Raji (cell line): Measurements from ENCODE around the gene TRIM38.

Experiments used
- POLR2A ChIP-seq: IDR thresholded peaks from 2 replicates; pipeline ENCODE4 v1.6.1; 2011; ENCODE audit warnings: low read depth, low read length, control low read depth; ENCODE audit not compliant: insufficient read depth

Gene TRIM38

DNA sequence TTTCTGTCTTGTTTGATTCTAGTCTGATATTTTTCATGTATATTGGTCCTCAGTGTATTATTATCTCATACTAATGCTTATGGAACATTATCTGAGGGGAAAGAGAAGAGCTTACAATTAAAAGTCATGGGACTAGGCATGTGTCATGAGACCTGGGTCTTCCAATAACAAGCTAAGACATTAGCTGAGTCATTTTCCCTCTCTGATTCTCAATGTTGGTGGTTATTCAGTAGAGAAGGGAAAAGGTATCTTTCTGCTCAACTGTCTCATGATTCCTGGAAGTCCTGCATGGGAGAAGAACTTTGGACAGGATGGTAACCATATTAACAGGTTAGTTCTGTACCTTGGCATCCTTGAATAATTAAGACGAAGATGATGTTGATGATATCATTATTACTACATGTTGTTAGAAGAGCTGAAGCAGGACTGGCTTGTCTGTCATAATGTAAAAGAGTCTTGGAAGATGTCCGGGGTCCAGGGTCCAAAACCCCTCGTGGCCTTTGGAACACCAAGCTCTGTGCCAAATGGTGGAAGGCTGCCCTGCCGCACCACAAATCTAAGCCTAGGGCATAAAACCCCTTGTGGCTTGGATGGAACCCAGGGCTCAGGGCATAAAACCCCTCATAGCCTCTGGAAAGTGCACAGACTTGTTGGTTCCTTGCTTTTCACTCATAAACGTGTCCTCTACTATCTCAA, 19.1 kb downstream of the TRIM38 start:
- no peak for TF ChIP-seq POLR2A

DNA sequence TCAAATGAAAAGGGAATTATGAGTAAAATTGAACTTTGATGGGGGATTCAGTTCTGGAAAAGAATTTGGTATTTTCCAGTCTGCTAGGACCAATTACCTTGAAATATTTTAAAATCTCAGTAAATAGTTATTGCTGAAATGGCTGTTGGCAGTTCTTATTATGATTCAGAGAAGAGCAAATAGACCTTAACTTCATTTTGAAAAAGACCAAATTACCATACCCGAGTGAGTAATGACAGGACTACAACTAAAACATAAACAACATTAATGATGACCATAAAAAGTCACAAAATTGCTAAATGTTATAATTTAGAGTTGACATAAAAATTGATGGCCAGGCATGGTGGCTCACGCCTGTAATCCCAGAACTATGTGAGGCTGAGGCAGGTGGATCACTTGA, 21.7 kb downstream of the TRIM38 start:
- no peak for TF ChIP-seq POLR2A

DNA sequence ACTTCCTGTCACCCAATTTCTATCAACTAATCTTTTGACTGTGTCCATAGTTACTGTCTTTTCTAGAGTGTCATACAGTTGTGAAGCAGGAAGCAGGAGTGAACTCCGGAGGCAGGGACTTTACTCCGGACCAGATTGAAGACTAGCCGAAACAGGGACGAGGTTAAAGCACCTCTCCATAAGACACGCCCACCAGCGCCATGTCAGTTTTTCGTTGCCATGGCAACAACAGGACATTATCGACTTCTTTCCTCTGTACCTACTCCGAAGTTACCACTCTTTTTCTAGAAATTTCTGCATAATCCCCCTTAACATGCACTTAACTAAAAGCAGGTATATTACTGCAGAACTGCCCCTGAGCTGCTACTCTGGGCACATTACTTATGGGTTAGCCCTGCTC, 25.2 kb downstream of the TRIM38 start:
- TF ChIP-seq POLR2A, result no peak

DNA sequence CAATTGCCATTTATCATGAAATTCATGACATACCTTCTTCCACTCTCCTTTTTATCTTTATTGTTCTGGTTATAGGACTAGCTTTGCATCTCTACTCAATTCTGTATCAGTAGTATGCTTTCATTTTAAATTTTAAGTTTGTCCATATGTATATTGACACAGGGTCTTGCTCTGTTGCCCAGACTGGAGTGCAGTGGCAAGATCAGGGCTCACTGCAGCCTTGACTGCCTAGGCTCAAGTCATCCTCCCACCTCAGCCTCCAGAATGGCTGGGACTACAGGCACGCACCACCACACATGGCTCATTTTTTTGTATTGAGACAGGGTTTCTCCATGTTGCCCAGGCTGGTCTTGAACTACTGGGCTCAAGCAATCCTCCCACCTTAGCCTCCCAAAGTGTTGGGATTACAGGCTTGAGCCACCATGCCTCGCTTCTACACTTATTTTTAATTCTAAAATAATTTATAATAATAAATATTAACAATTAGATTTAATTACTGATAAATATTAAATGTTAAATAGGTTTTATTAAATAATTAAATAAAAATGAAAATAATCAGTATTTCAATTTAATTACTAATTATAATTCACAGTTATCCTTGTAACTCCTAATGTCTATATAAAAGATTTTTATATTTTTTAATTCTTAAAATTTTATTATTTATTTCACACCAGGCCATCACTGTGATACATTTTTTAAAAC, 27.7 kb downstream of the TRIM38 start:
- TF ChIP-seq POLR2A, result no peak

DNA sequence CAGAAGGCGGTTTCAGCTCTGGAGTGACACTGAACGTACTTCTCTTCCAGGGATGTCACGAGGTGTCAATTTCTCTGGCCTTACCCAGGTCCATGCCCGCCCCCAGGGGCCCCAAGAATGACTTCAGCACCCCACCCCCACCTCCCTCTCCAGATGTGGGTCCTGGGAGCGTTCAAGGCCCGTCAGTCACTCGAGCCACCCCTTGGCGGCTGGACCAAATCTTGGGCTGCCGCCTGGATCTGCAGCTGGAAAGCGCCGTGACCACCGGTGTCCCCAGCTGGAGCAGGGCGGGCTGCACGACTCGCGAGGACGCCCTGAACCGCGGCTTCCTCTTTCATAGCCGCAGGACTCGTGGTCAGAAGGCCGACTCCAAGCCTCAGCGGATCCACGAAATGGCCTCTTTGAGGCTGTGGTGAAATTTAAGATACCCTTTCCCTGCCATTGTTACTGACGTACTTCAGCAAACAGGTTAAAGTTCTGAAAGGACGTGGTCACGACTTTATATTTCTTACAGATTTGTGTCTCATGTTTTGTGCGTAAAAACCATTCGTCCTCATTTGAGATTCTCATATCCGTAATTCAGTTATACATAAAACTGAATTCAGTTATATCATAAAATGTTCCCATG, 29.3 kb downstream of the TRIM38 start:
- TF ChIP-seq POLR2A, result no peak

DNA sequence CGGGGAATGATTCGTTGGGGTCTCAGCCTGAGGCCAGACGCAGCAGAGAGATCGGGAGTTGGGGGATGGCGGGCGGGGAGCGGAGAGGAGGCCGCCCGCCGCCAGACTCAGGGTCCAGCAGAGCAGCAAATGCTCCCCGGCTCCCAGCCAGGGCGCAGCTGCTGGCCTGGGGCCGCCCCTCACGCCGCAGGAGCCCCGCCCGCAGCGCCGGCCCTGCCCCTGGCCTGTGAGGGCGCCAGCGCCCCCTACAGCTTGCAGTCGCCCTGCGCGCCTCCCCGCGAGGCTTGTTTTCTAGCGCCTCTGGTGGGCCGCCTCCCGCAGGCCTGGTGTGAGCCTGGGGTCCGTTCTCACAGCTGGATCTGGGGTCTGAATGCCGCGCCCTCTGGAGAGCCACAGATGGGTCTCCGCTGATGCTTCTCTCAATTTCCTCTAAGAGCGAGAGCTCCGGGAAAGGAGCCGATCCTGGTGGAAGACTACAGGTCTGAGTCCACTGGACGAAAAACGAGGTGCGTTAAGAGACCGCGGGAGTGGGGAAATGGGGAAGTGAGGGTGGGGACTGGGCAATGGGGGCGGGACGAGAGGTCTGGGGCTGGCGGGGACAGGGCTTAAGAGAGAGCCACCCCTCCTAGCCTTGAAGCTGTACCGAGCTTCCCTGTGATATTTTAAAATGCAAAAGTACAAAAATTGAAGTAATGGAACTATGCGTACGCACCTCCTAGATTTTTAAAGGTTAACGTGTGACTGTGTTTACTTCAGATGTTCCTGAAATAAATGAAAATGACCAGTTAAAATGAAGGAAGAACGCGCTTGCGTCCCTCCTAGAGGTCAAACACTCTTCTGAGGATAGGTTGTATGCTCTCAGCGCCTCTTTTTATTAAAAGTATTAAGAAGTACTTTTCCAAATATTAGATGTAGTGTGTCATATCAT, 30.1 kb downstream of the TRIM38 start:
- peak; percentile 86 for TF ChIP-seq POLR2A

DNA sequence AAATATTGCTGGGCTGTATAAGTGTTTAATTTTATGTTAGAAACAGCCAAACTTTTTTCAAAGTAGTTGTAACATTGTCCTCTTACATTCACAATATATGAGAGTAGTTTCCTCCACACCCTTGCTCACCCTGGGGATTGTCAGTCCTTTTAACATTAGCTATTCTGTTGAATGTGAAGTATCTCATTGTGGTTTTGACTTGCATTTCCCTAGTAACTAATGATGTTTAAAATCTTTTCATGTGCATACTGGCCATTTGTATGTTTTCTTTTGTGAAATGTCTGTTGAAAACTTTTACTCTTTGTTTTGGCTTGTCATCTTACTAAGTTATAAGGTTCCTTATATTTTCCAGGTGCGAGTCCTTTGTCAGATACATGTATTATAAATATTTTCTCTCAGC, 32.9 kb downstream of the TRIM38 start:
- TF ChIP-seq POLR2A, result no peak

DNA sequence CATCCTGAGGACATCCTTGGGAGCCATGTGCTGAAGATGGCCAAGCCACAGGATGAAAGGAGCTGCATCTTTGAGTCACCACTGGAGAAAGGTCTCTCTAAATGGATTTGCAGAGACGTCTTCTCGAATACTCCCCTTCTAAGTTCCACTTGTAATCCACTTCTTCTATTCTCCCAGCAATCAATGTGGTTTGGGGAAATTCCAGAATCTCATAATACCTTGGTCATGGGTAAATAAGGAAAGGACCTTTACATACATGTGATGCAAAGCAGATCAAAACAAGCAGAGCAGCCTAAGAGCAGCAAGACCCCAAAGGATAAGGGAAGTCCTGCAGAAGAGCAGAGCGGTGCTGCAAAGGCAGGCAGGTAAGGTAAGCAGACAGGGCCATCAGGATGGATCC, 35.3 kb downstream of the TRIM38 start:
- no peak for TF ChIP-seq POLR2A

DNA sequence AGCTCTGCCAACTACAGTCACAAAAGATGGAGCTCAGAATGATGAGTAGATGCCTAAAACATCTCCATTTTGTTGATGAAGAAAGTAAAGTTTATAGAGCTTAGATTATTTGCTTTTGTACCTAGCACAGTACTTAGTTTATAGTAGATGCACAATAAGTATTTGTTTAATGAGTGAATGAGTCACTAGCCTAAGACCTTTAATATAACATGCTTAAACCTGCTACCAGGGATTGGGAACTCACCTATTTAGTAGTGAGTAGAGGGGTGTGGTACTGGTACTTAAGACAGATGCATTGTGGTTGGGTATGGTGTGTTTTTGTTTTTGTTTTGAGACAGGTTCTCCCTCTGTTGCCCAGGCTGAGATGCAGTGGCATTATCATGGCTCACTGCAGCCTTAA, 35.8 kb downstream of the TRIM38 start:
- TF ChIP-seq POLR2A, result no peak

DNA sequence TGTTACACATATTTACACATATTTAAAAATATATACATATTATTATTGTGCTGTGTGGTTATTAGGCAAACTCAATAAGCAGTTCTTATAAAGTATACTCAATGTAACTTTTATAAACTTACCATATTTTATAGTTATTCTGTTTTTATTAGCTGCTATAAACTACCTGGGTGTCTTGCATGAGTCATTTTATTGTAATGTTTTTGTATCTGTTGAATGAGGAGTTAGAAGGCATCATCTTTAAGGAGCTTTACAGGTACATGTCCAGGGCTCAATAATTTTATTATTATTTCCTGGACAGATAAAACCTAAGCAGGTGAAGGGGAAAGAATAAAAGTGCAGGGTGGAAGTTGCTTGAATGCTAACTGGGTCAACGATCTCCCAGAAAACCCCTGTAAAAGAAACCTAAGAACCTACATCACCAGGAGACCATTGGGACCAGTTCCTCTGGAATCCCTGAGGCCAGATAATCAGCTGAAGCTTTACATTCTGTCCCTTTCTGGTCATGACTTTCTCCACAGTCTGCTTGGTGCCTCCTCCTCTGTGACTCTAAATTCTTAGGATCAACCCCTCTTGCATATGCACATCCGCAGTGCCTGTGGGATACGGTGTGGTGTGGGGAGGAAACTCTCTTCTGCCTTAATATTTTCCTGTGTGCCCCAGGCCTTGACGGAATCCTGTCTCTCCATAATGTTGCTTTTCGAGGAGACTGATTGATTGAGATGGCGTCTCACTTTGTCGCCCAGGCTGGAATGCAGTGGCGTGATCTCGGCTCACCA, 38.0 kb downstream of the TRIM38 start:
- TF ChIP-seq POLR2A, result no peak

DNA sequence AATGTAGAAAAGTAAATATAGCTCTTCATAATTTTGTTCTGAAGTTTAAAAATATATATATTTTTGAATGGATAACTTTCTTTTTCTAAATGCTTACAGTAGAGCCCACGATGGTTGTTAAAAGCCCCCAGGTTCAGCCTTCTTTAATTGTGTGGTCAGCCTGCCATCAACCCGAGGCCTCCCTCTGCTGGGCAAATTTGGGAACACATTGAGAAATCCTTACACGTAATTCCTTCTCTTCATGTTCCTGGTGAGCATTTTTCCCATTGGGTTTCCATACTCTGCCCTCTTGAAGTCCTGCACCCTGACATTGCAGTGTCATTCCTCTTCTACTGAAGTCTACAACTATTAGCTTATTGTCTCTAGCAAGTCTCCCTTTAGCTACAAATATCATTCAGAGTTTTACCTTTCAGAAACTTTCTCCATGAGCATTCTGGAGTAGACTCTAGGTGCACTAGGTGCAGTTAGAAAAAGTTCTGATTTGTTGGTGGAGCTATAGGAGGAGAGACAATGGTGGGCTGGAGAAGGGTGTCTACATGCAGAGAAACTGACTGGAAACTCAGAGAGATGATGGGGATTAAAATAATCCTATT, 40.6 kb downstream of the TRIM38 start:
- TF ChIP-seq POLR2A, result no peak

DNA sequence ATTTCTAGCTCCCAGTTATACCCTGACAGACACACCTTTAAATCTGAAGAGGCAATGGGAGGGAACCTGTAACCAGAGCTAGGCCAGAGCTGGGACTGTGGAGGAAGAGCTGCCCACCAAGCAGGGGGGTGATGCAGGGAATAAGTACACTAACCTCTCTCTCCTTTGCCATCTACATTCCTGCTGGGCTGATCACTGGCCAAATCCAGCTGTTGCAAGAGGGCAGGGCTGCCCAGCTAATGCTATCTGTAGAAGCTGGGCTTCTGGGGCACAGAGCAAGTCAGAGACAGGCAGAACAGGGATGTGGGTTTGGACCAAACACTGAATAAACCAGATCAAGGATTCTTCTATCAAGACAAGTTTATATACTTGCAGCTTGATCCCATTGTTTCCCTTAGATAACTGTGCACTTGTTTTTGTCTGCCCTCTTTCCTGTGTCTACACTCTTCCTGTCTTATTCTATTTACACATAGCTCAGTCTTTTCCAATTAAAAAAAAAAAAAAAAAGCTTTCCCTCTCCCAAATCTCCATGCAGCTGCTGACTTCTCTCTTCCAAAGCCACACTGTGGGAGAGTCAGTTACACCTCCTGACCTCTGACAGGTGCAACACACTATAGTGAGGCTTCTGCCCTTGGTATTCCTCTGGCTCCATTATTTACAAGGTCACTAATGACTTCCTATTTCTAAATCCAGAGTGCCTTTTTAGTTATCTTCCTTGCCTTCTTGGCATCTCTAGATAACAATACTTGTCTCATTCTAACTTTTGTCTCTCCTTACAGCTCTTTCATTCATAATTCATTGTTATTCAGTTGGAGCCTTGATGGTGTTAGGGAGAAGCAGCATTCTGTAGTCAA, 43.7 kb downstream of the TRIM38 start:
- TF ChIP-seq POLR2A, result no peak

DNA sequence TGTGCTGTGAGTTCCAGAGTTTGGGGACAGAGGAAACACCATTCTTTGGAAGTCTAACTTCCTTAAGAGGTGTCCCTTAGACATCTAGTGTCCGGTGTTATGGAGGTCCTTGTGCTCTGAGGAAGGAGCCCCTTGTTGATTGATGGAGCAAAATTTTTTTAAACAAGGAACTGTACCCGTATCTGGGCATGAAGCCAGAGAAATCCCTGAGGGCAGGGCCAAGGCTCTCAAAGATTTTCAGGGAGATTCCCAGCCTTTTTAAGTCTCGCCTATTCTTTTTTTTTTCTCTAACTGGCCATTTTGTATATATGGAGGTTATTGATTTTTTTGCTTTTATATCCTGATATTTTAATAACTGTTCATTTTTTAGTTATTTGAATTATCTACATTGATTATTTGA, 45.9 kb downstream of the TRIM38 start:
- TF ChIP-seq POLR2A, result no peak
